Neural cell (in vitro differentiated cells): ENCODE measurements around the gene RPL10A. TPM values are rescaled to one million over a fixed set of nuclear protein-coding genes. Genes with fewer than 3 reads are reported as not detected.
"Not testable (repeated sequence)": the region's sequence is repeated elsewhere in the genome, so short reads cannot be mapped to it uniquely, and the experiment has no call there.

Experiments
- H2AFZ ChIP-seq: fragments of 200-600, 300-800 bp; sonication (generic), shearing (Covaris generic); 2 replicates; pipeline ENCODE4 v1.6.0; 2014; ENCODE audit warnings: low read depth, mild to moderate bottlenecking, antibody characterized with exemption, low read length, moderate library complexity
- H3F3A ChIP-seq: fragments of 200-600 bp; shearing (Covaris generic); 2 replicates; pipeline ENCODE4 v1.6.1; 2016; ENCODE audit warnings: mild to moderate bottlenecking, moderate library complexity, mixed read lengths, antibody characterized with exemption, low read length; ENCODE audit not compliant: insufficient read depth, poor library complexity, severe bottlenecking
- H3K27ac ChIP-seq: fragments of 200-600, 300-800 bp; sonication (generic), shearing (Covaris generic); 2 replicates; pipeline ENCODE4 v1.5.1; 2014; ENCODE audit warnings: mild to moderate bottlenecking, low read length, moderate library complexity
- H3K27me3 ChIP-seq: fragments of 300-800, 200-600 bp; sonication (generic), shearing (Covaris generic); 2 replicates; pipeline ENCODE4 v1.6.0; 2014; ENCODE audit warnings: mild to moderate bottlenecking, low read depth, low read length, moderate library complexity; ENCODE audit not compliant: insufficient read depth
- H3K36me3 ChIP-seq: fragments of 300-800, 200-600 bp; sonication (generic), shearing (Covaris generic); 2 replicates; pipeline ENCODE4 v1.5.1; 2014; ENCODE audit warnings: mild to moderate bottlenecking, antibody characterized with exemption, low read length, moderate library complexity; ENCODE audit not compliant: insufficient read depth
- H3K4me2 ChIP-seq: fragments of 300-800, 200-600 bp; sonication (generic), shearing (Covaris generic); 2 replicates; pipeline ENCODE4 v1.6.0; 2014; ENCODE audit warnings: mild to moderate bottlenecking, low read length
- H3K4me3 ChIP-seq: fragments of 300-800, 200-600 bp; sonication (generic), shearing (Covaris generic); 2 replicates; pipeline ENCODE4 v1.5.1; 2014; ENCODE audit warnings: mild to moderate bottlenecking, low read length, moderate library complexity
- H3K79me2 ChIP-seq: fragments of 200-600 bp; shearing (Covaris generic); replicated peaks from 2 replicates; pipeline ENCODE4 v1.6.0; 2014; ENCODE audit warnings: mild to moderate bottlenecking, low read length, moderate library complexity; ENCODE audit not compliant: insufficient read depth
- H3K9ac ChIP-seq: fragments of 300-800, 200-600 bp; sonication (generic), shearing (Covaris generic); 2 replicates; pipeline ENCODE4 v1.6.1; 2016; ENCODE audit warnings: mild to moderate bottlenecking, low read length, mixed read lengths
- H3K9me2 ChIP-seq: fragments of 200-600 bp; shearing (Covaris generic); 2 replicates; pipeline ENCODE4 v1.6.1; 2016; ENCODE audit warnings: mild to moderate bottlenecking, low read length, mixed read lengths; ENCODE audit not compliant: insufficient read depth
- H3K9me3 ChIP-seq: fragments of 200-600, 300-800 bp; sonication (generic), shearing (Covaris generic); 2 replicates; pipeline ENCODE4 v1.6.1; 2016; ENCODE audit warnings: mild to moderate bottlenecking, mixed run types, low read length, moderate library complexity, mixed read lengths
- H4K20me1 ChIP-seq: fragments of 200-600 bp; shearing (Covaris generic); 2 replicates; pipeline ENCODE4 v1.6.1; 2016; ENCODE audit warnings: mild to moderate bottlenecking, mixed run types; ENCODE audit not compliant: insufficient read depth
- CTCF ChIP-seq: fragments of 450-650 bp; IDR thresholded peaks from 2 replicates; pipeline ENCODE4 v1.5.1; 2014; ENCODE audit warnings: antibody characterized with exemption, mild to moderate bottlenecking, moderate library complexity; ENCODE audit not compliant: poor library complexity, severe bottlenecking
- EP300 ChIP-seq: fragments of 450-650 bp; conservative IDR thresholded peaks from 2 replicates; pipeline ENCODE4 v1.6.1; 2014; ENCODE audit warnings: antibody characterized with exemption, mild to moderate bottlenecking, moderate library complexity; ENCODE audit not compliant: poor library complexity, severe bottlenecking
- EZH2 ChIP-seq: fragments of 200-600, 300-800 bp; shearing (Covaris generic), sonication (generic); IDR thresholded peaks from 2 replicates; pipeline ENCODE4 v1.6.1; 2014; ENCODE audit warnings: antibody characterized with exemption, low read length, borderline replicate concordance, mild to moderate bottlenecking; ENCODE audit not compliant: insufficient read depth, poor library complexity, severe bottlenecking
- MXI1 ChIP-seq: fragments of 450-650 bp; conservative IDR thresholded peaks from 2 replicates; pipeline ENCODE4 v1.6.1; 2014; ENCODE audit warnings: antibody characterized with exemption, mild to moderate bottlenecking; ENCODE audit not compliant: poor library complexity, severe bottlenecking
- POLR2AphosphoS5 ChIP-seq: IDR thresholded peaks from 2 replicates; pipeline ENCODE4 v1.6.1; 2012
- RAD21 ChIP-seq: fragments of 450-650 bp; conservative IDR thresholded peaks from 2 replicates; pipeline ENCODE4 v1.6.1; 2014; ENCODE audit warnings: antibody characterized with exemption, mild to moderate bottlenecking, moderate library complexity
- REST ChIP-seq: IDR thresholded peaks from 2 replicates; pipeline ENCODE4 v1.6.1; 2012; ENCODE audit warnings: borderline replicate concordance
- SMC3 ChIP-seq: fragments of 450-650 bp; conservative IDR thresholded peaks from 2 replicates; pipeline ENCODE4 v1.6.1; 2014; ENCODE audit warnings: antibody characterized with exemption, mild to moderate bottlenecking, moderate library complexity; ENCODE audit not compliant: poor library complexity
- TAF1 ChIP-seq: IDR thresholded peaks from 2 replicates; pipeline ENCODE4 v1.6.1; 2012; ENCODE audit warnings: low read depth
- polyA plus RNA-seq: library from polyadenylated mRNA; depleted of rRNA; stranded (reverse); fragments of >200 nt; gene quantifications from 2 replicates; pipeline ENCODE4 v1.2.3, GENCODE V29; 2014

Gene RPL10A
- polyA plus RNA-seq, 1 donor from 2014 or later, result 1,049 TPM

- Histone ChIP-seq H3K4me3 (no peak overlapping the region), H3K9me3 (no peaks in the 10 kb centered on the region), H3K9me2 (no peaks in the 10 kb centered on the region), H3K4me2 (no peak overlapping the region), H3K36me3 (no peaks in the 10 kb centered on the region), H3K27ac (no peak overlapping the region), H3K27me3 (no peaks in the 10 kb centered on the region), H3F3A (no peaks in the 10 kb centered on the region), H3K9ac (no peak overlapping the region), H2AFZ (no peak overlapping the region), H3K79me2 (no peaks in the 10 kb centered on the region), H4K20me1 (no peaks in the 10 kb centered on the region)
- TF ChIP-seq REST, result no peak
- TF ChIP-seq EZH2, result no peak
These were observed 38.7 kb upstream of the RPL10A start for GRCh38 chr6:35429463-35429862.

GRCh38 chr6:35432291-35432690 lies 35.9 kb upstream of the RPL10A start:
- TF ChIP-seq CTCF (no peak), MXI1 (no peak), REST (no peak), EP300 (no peak), TAF1 (no peak), SMC3 (no peak), RAD21 (no peak), POLR2AphosphoS5 (no peak), EZH2 (no peak)
- Histone ChIP-seq H3K9ac (no peak overlapping the region), H3K79me2 (no peaks in the 10 kb centered on the region), H3F3A (no peaks in the 10 kb centered on the region), H3K4me3 (no peak overlapping the region), H3K36me3 (no peaks in the 10 kb centered on the region), H2AFZ (no peak overlapping the region), H3K27me3 (no peaks in the 10 kb centered on the region), H4K20me1 (no peaks in the 10 kb centered on the region), H3K4me2 (no peak overlapping the region), H3K9me2 (no peaks in the 10 kb centered on the region), H3K9me3 (no peaks in the 10 kb centered on the region), H3K27ac (no peak overlapping the region)

- not testable (repeated sequence) for H3K4me3 ChIP-seq, H3K4me2 ChIP-seq, H3K36me3 ChIP-seq, H3F3A ChIP-seq, H3K27ac ChIP-seq, H3K9me2 ChIP-seq, H2AFZ ChIP-seq, H3K79me2 ChIP-seq, H4K20me1 ChIP-seq, H3K27me3 ChIP-seq, H3K9me3 ChIP-seq, H3K9ac ChIP-seq
These were observed 35.5 kb upstream of the RPL10A start for GRCh38 chr6:35432702-35433101.
